OCI-LY1 (cell line): Measurements from ENCODE around the gene KIF20B.

Experiments
- CTCF ChIP-seq: fragments of 200-600 bp; sonication (generic), shearing (Covaris generic); IDR thresholded peaks from 2 replicates; pipeline ENCODE4 v1.5.1; 2017; ENCODE audit warnings: mild to moderate bottlenecking, antibody characterized with exemption, low read length, moderate library complexity, mixed read lengths
- EZH2 ChIP-seq: fragments of 200-600 bp; sonication (generic), shearing (Covaris generic); IDR thresholded peaks from 2 replicates; pipeline ENCODE4 v1.8.0; 2017; ENCODE audit warnings: borderline replicate concordance, mixed run types, mild to moderate bottlenecking, antibody characterized with exemption, low read length, moderate library complexity, mixed read lengths

GRCh38 chr10:89814278-89814677 lies 112.9 kb downstream of the KIF20B start:
- TF ChIP-seq CTCF: no peak
- TF ChIP-seq EZH2: no peak
